ENCODE results near the gene ULK4.

GRCh38 chr3:41710646-41711388, 251.1 kb downstream of the ULK4 start:
- no peak for TF ChIP-seq CTCF (IDR thresholded peaks at IDR 0.05; ENCODE audit: borderline replicate concordance, extremely low read depth, low read length, poor library complexity, severe bottlenecking)
- no peak for TF ChIP-seq EZH2 (IDR thresholded peaks at IDR 0.05; ENCODE audit: borderline replicate concordance, low read depth, low read length, severe bottlenecking)

All from DND-41 (cell line).